B cell (primary cell): ENCODE data around the gene RAB4A. TPM values are rescaled to one million over a fixed set of nuclear protein-coding genes. Genes with fewer than 3 reads are reported as not detected.

Experiments
- ATAC-seq: fragments of 200-7000 bp; cut with Tn5 transposase; one replicate; pipeline ENCODE4 v1.10.0; 2021; ENCODE audit warnings: low read depth, mild to moderate bottlenecking, moderate number of reproducible peaks, moderate library complexity
- CTCF ChIA-PET: fragments of 350-600 bp; sonication (Branson Sonifier 250); formaldehyde crosslinking; loops from one replicate; lab custom pipeline; 2021; ENCODE audit warnings: antibody characterized with exemption, inconsistent platforms; lab: Charles Lee
- POLR2A ChIA-PET: fragments of 350-600 bp; sonication (Branson Sonifier 250); formaldehyde crosslinking; loops from one replicate; lab custom pipeline; 2021; ENCODE audit warnings: antibody characterized with exemption; lab: Charles Lee
- DNase-seq: peaks from one replicate; pipeline ENCODE4 v3.0.0; 2013
- H2AFZ ChIP-seq: 2 replicates; pipeline ENCODE4 v1.6.1; 2012; ENCODE audit warnings: mild to moderate bottlenecking, low read depth, low read length; ENCODE audit not compliant: insufficient read depth, poor library complexity, severe bottlenecking
- H3K27ac ChIP-seq, 2 donors: 1 replicate in 1 of 2; 2 replicates in 1 of 2; pipeline ENCODE4 v1.5.1; 2012 to 2013; ENCODE audit warnings: low read length in 2 of 2, mild to moderate bottlenecking in 2 of 2, moderate library complexity in 1 of 2
- H3K27me3 ChIP-seq, 4 experiments: fragments of 200-600 bp in 1 of 4; sonication (generic) in 1 of 4; replicated peaks in 1 of 4; 1 replicate in 2 of 4; 2 replicates in 2 of 4; pipeline versions ENCODE4 v1.6.1 to v1.7.0; 2013 to 2016; ENCODE audit warnings: low read length in 3 of 4, mild to moderate bottlenecking in 2 of 4, mixed read lengths in 1 of 4, moderate library complexity in 1 of 4; ENCODE audit not compliant: insufficient read depth in 4 of 4, control insufficient read depth in 3 of 4; ENCODE audit errors: control extremely low read depth in 1 of 4
- H3K36me3 ChIP-seq, 2 experiments: replicated peaks in 1 of 2; 1 replicate in 1 of 2; 2 replicates in 1 of 2; pipeline versions ENCODE4 v1.6.1 to v1.7.1; 2013; ENCODE audit warnings: low read length in 1 of 2; ENCODE audit not compliant: insufficient read depth in 2 of 2, control insufficient read depth in 1 of 2; ENCODE audit errors: control extremely low read depth in 1 of 2, extremely low read depth in 1 of 2
- H3K4me1 ChIP-seq, 2 donors: fragments of 200-600 bp in 1 of 2; sonication (generic) in 1 of 2; 1 replicate in 1 of 2; 2 replicates in 1 of 2; pipeline versions ENCODE4 v1.5.1 to v1.6.1; 2013 to 2017; ENCODE audit warnings: low read length in 2 of 2; ENCODE audit not compliant: control insufficient read depth in 2 of 2, insufficient read depth in 2 of 2
- H3K4me2 ChIP-seq: replicated peaks from 2 replicates; pipeline ENCODE3; 2012; ENCODE audit warnings: mild to moderate bottlenecking, low read depth, low read length; ENCODE audit not compliant: poor library complexity, severe bottlenecking
- H3K4me3 ChIP-seq, 5 experiments: fragments of 200-600 bp in 1 of 5; sonication (generic) in 1 of 5; 1 replicate in 3 of 5; 2 replicates in 2 of 5; pipeline versions ENCODE4 v1.5.1 to v1.7.0; 2011 to 2016; ENCODE audit warnings: low read length in 4 of 5, mild to moderate bottlenecking in 4 of 5, low read depth in 2 of 5, control low read depth in 1 of 5, moderate library complexity in 1 of 5; ENCODE audit not compliant: insufficient read depth in 1 of 5; ENCODE audit errors: control extremely low read depth in 1 of 5, extremely low read depth in 1 of 5
- H3K79me2 ChIP-seq: fragments of 200-600 bp; sonication (generic); one replicate; pipeline ENCODE4 v1.6.0; 2016; ENCODE audit warnings: low read length; ENCODE audit not compliant: control insufficient read depth, insufficient read depth
- H3K9ac ChIP-seq: fragments of 200-600 bp; sonication (generic); 2 replicates; pipeline ENCODE4 v1.6.1; 2017; ENCODE audit warnings: mild to moderate bottlenecking, low read length, moderate library complexity
- H3K9me3 ChIP-seq, 3 donors: one replicate each; pipeline versions ENCODE4 v1.6.1 to v1.7.1; 2013; ENCODE audit warnings: low read length in 2 of 3; ENCODE audit not compliant: control insufficient read depth in 2 of 3, insufficient read depth in 1 of 3; ENCODE audit errors: control extremely low read depth in 1 of 3
- H4K20me1 ChIP-seq: 2 replicates; pipeline ENCODE4 v1.6.0; 2012; ENCODE audit warnings: mild to moderate bottlenecking, low read length; ENCODE audit not compliant: insufficient read depth, control insufficient read depth, poor library complexity, severe bottlenecking
- H3K27ac Mint-ChIP-seq: one replicate; pipeline ENCODE4 v1.8.0; 2021; ENCODE audit warnings: mixed read lengths
- H3K27me3 Mint-ChIP-seq: one replicate; pipeline ENCODE4 v1.8.0; 2021; ENCODE audit warnings: mixed read lengths
- H3K4me1 Mint-ChIP-seq: one replicate; pipeline ENCODE4 v1.8.0; 2021; ENCODE audit warnings: mixed read lengths
- H3K4me3 Mint-ChIP-seq: one replicate; pipeline ENCODE4 v1.8.0; 2021; ENCODE audit warnings: mixed read lengths
- H3K9me3 Mint-ChIP-seq: one replicate; pipeline ENCODE4 v1.8.0; 2022; ENCODE audit warnings: mixed read lengths; ENCODE audit not compliant: insufficient read depth
- CTCF ChIP-seq: fragments of 200-600 bp; IDR thresholded peaks from one replicate; pipeline ENCODE4 v1.8.0; 2022; ENCODE audit warnings: antibody characterized with exemption, mild to moderate bottlenecking
- EZH2 ChIP-seq: IDR thresholded peaks from 2 replicates; pipeline ENCODE4 v1.6.1; 2012; ENCODE audit warnings: borderline replicate concordance, low read depth, mild to moderate bottlenecking, moderate library complexity, low read length; ENCODE audit not compliant: insufficient read depth, poor library complexity, severe bottlenecking
- WGBS: methylation state at CpG from one replicate; pipeline ENCODE4 v1.1.5; 2013; ENCODE audit warnings: missing lambda C conversion rate; ENCODE audit not compliant: insufficient coverage; 5-methylcytosine and 5-hydroxymethylcytosine counted together
- intact Hi-C: fragments of 100-400 bp; cut with micrococcal nuclease; formaldehyde crosslinking; loops from one replicate; pipeline ENCODE4 v1.10.0; 2022
- polyA plus RNA-seq: library from polyadenylated mRNA; depleted of rRNA; stranded (reverse); fragments of >200 nt; gene quantifications from 2 replicates; pipeline ENCODE4 v1.2.3, GENCODE V29; 2012
- total RNA-seq, 2 donors: library from RNA; stranded (reverse); fragments of 120-200 nt in 1 of 2; gene quantifications; 1 replicate in 1 of 2; 2 replicates in 1 of 2; pipeline versions ENCODE4 v1.2.3 to v1.2.4, GENCODE V29; 2013 to 2022

RAB4A gene
- total and polyA plus RNA-seq, 2 donors (not counting 1 experiment from before 2014, with no cell fraction given) = 14.7 to 49.7 TPM

GRCh38 chr1:229285440-229285839, 14.5 kb downstream of the RAB4A start:
- Mint-ChIP-seq H3K9me3 (no peaks in the 10 kb centered on the region), H3K4me1 (peaks cover 33% of the 10 kb centered on the region), H3K27me3 (no peaks in the 10 kb centered on the region), H3K4me3 (no peak overlapping the region), H3K27ac (no peak overlapping the region)
- ChIA-PET POLR2A (interaction anchor here (0.6 kb wide), 1 partner anchor 142 kb away, joined by 3 read pairs; no protein-coding TSS in a partner anchor), CTCF (interaction anchor here (1.2 kb wide), 1 partner anchor 196 kb away, joined by 3 read pairs; no protein-coding TSS in a partner anchor)
- Histone ChIP-seq H3K4me1 (no peaks in the 10 kb centered on the region), H3K36me3 (peaks cover 5 to 18% of the 10 kb centered on the region in 2 experiments), H3K9ac (no peak overlapping the region), H3K79me2 (peaks cover 78% of the 10 kb centered on the region), H3K27me3 (no peaks in the 10 kb centered on the region), H2AFZ (no peak overlapping the region), H4K20me1 (peaks cover 70% of the 10 kb centered on the region), H3K27ac (no peak overlapping the region), H3K4me2 (no peak overlapping the region), H3K4me3 (no peak overlapping the region), H3K9me3 (no peaks in the 10 kb centered on the region)
- TF ChIP-seq CTCF = no peak
- TF ChIP-seq EZH2 = no peak
- intact Hi-C loops = no loop called here
- no CpG with 5 or more reads among the region's 2 CpGs for WGBS
- ATAC-seq (no peak), DNase-seq (no peak)

- CTCF ChIA-PET = interaction anchor here (1.2 kb wide), 1 partner anchor 196 kb away, joined by 3 read pairs; no protein-coding TSS in a partner anchor
- H2AFZ ChIP-seq = no peak overlapping the region
- no peak overlapping the region for H3K4me3 Mint-ChIP-seq
- DNase-seq (no peak), ATAC-seq (no peak)
- H3K4me1 Mint-ChIP-seq = peaks cover 29% of the 10 kb centered on the region
- no peaks in the 10 kb centered on the region for H3K27me3 ChIP-seq
- H4K20me1 ChIP-seq = peaks cover 62% of the 10 kb centered on the region
- no peaks in the 10 kb centered on the region for H3K9me3 Mint-ChIP-seq
- no peaks in the 10 kb centered on the region for H3K4me1 ChIP-seq
- no peaks in the 10 kb centered on the region for H3K9me3 ChIP-seq
- H3K79me2 ChIP-seq = peaks cover 70% of the 10 kb centered on the region
- intact Hi-C loops = no loop called here
- no peak overlapping the region for H3K4me2 ChIP-seq
- H3K27me3 Mint-ChIP-seq = no peaks in the 10 kb centered on the region
- TF ChIP-seq CTCF = no peak
- no peak for TF ChIP-seq EZH2
- peaks cover 5 to 25% of the 10 kb centered on the region in 2 experiments for H3K36me3 ChIP-seq
- WGBS = no CpG with 5 or more reads among the region's 2 CpGs
- no peak overlapping the region for H3K4me3 ChIP-seq
- no peak overlapping the region for H3K27ac ChIP-seq
- H3K27ac Mint-ChIP-seq = no peak overlapping the region
- no peak overlapping the region for H3K9ac ChIP-seq
- POLR2A ChIA-PET = no interaction called here
Measured at GRCh38 chr1:229286099-229286766, 15.3 kb downstream of the RAB4A start.
